WERI-Rb-1 (cell line): ENCODE results near the gene SLC25A21.

Source experiments
- DNase-seq: peaks from one replicate; pipeline ENCODE4 v3.0.0-alpha.2; 2020
- H3K27ac ChIP-seq: fragments of 250-450 bp; sonication (Bioruptor Pico); 2 replicates; pipeline ENCODE4 v1.5.1; 2020; ENCODE audit warnings: mild to moderate bottlenecking, moderate library complexity
- H3K27me3 ChIP-seq: fragments of 250-450 bp; sonication (Bioruptor Pico); 2 replicates; pipeline ENCODE4 v1.5.1; 2021; ENCODE audit warnings: mild to moderate bottlenecking, low read depth, moderate library complexity; ENCODE audit not compliant: insufficient read depth, severe bottlenecking
- H3K36me3 ChIP-seq: fragments of 250-450 bp; sonication (Bioruptor Pico); 2 replicates; pipeline ENCODE4 v1.5.1; 2020; ENCODE audit warnings: mild to moderate bottlenecking, moderate library complexity
- H3K4me3 ChIP-seq: 2 replicates; pipeline ENCODE4 v1.5.1; 2011; ENCODE audit warnings: low read depth, mild to moderate bottlenecking, control low read depth, low read length
- H3K9me3 ChIP-seq: fragments of 250-450 bp; sonication (Bioruptor Pico); 2 replicates; pipeline ENCODE4 v1.5.1; 2021; ENCODE audit warnings: mild to moderate bottlenecking, moderate library complexity; ENCODE audit not compliant: severe bottlenecking
- TF ChIP-seq, protein P1 (sequence below): IDR thresholded peaks from 2 replicates; pipeline ENCODE4 v1.5.1; 2011; ENCODE audit warnings: low read depth, mild to moderate bottlenecking, control low read depth, inconsistent platforms, low read length

Gene SLC25A21

DNA sequence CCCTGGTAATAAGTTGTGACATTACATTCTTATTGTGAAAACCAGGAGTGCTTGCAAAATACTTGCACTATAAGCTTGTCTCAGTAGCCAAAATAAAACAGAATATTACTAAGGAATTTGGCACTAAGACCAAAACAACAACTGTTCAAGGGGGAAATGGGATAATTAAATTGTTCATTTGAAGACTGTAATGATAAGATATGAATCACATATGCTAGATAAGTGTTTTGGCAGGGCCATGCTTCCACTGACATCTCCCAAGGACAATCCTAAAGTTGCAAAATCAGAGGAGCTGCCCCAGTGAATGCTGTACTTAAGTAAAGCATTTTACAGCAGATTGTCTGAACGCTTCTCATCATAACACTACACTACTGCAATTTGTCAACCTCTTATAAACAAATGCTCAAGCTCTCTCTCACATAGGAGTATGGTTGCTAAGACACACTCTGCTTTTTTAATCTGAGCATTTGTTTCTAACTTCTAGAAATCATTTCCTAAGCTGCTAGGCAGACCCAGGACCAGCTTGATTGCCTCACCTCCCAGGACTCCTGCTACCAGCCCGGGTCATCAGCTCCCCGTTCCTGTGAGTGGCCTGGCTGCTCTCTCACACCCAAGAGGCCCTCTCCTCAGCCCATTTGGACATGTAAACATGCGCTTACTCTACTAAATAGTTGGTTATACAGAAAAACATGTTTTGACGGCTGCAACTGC, 319.3 kb downstream of the SLC25A21 start:
- TF ChIP-seq, protein P1, sequence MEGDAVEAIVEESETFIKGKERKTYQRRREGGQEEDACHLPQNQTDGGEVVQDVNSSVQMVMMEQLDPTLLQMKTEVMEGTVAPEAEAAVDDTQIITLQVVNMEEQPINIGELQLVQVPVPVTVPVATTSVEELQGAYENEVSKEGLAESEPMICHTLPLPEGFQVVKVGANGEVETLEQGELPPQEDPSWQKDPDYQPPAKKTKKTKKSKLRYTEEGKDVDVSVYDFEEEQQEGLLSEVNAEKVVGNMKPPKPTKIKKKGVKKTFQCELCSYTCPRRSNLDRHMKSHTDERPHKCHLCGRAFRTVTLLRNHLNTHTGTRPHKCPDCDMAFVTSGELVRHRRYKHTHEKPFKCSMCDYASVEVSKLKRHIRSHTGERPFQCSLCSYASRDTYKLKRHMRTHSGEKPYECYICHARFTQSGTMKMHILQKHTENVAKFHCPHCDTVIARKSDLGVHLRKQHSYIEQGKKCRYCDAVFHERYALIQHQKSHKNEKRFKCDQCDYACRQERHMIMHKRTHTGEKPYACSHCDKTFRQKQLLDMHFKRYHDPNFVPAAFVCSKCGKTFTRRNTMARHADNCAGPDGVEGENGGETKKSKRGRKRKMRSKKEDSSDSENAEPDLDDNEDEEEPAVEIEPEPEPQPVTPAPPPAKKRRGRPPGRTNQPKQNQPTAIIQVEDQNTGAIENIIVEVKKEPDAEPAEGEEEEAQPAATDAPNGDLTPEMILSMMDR = no peak
- peaks cover 64% of the 10 kb centered on the region for H3K27me3 ChIP-seq
- no peak overlapping the region for H3K27ac ChIP-seq
- H3K9me3 ChIP-seq = no peaks in the 10 kb centered on the region
- no peak overlapping the region for H3K4me3 ChIP-seq
- no peaks in the 10 kb centered on the region for H3K36me3 ChIP-seq
- DNase-seq = no peak

DNA sequence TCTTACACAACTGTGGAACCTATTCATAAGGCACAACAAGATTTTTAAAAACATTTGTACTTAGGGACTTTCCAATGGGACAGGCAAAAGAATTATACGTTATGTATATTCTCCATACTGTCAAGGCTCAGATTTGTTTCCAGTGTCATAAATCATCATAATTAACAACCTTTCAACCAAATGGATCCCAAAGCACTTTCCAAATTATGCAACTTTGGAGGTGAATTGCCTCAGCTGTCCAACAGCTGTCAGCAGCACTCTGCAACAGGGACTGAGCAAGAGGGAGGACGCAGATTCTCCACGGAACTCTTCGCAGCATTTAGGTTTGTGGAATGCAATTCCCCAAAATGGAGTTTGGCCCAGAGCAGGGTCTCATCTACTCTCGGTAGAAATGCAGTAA, 324.2 kb downstream of the SLC25A21 start:
- Histone ChIP-seq H3K36me3 (no peaks in the 10 kb centered on the region), H3K9me3 (no peaks in the 10 kb centered on the region), H3K27me3 (peaks cover 34% of the 10 kb centered on the region), H3K4me3 (no peak overlapping the region), H3K27ac (no peak overlapping the region)
- DNase-seq = no peak
- TF ChIP-seq, protein P1 = no peak

DNA sequence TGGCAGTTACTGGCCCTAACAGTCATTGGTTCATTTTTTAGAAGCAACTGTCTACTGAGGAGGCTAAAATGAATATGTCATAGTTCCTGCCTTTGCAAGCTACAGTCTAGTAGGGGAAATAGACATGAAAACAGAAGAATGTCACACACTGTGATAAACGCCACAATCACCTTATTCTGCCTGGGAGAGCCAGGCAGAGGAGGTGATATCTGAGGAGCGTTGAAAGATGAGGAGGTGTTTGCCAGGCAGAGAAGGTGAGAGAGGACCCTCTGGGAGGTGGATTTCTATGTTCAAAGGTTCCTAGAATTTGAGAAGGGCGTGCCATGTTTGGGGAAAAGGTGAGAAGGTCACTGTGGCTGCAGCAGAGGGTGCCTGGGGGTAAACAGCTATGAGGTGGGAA, 325.0 kb downstream of the SLC25A21 start:
- Histone ChIP-seq H3K27ac (no peak overlapping the region), H3K9me3 (no peaks in the 10 kb centered on the region), H3K36me3 (no peaks in the 10 kb centered on the region), H3K27me3 (peaks cover 31% of the 10 kb centered on the region), H3K4me3 (no peak overlapping the region)
- DNase-seq = no peak
- TF ChIP-seq, protein P1 = no peak

DNA sequence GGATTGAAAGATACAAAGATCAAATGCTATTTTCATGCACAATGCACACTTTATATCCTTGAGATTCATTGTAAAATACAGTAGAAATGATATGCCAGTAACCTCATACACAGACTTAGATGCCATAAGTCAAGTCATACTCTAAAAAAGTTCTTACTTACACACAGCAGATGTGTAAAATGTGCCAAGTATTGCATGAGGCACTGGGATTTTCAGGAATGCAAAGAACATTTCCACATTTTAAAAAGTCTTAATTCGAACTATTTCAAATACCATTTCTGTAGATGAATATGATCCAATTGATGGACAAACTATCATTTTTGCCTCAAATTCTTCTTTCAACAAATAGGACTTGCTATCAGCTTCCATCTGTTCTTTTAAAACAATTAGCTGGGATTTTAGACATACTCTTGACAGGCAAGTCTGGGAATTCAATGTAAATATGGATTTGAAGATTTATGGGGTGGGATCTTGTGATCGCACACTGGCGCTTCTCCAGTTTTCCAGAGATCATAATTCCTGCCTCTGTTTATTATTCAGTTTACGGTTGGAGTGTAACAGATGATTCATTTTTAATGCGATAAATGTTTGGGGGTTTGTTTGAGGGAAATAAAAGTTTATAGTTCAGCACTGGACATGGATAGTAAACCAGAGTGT, 326.9 kb downstream of the SLC25A21 start:
- DNase-seq = no peak
- H3K4me3 ChIP-seq = no peak overlapping the region
- no peaks in the 10 kb centered on the region for H3K9me3 ChIP-seq
- no peaks in the 10 kb centered on the region for H3K36me3 ChIP-seq
- H3K27ac ChIP-seq = no peak overlapping the region
- TF ChIP-seq, protein P1 = no peak
- H3K27me3 ChIP-seq = peaks cover 27% of the 10 kb centered on the region

DNA sequence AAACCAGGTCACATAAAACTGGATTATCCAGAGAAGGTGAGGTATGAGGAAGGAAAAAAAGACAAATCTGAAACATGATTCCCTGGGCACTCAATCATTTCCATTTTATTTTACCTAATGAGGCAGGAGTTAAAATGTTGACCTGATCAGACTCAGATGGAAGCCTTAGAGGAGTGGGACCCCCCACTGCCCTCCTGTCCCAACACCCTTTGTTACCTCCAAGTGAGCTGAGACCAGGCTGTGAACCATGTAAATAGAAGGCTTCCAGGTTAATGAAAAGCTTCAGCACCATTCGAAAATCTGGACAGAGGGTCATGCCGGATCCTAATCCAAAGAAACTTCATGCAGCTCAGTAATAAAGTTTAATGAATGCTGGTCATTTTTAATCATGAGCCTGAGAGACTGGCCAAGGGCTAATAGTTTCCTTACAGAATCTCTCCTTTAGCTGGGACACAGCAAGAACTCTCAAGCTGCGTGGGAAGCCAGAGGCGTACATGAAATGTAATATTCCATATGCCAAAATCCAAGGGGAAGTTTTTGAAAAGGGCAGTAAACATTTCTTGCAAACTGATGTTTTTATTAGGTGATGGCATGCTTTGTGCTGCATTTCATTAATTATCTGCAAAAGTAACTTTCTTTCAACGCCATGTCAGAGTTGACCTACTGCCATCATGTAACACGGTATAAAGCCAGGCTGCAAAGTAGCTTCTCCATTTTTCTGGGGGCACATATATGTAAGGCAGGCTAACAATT, 327.8 kb downstream of the SLC25A21 start:
- Histone ChIP-seq H3K27ac (no peak overlapping the region), H3K36me3 (no peaks in the 10 kb centered on the region), H3K4me3 (no peak overlapping the region), H3K9me3 (no peaks in the 10 kb centered on the region), H3K27me3 (peaks cover 24% of the 10 kb centered on the region)
- no peak for DNase-seq
- TF ChIP-seq, protein P1 = no peak
